Measurements from ENCODE around the gene GABBR2. TPM values are rescaled to one million over a fixed set of nuclear protein-coding genes. Genes with fewer than 3 reads are reported as not detected.

GABBR2 gene
- total RNA-seq, 1 donor from 2014 or later = not detected

DNA sequence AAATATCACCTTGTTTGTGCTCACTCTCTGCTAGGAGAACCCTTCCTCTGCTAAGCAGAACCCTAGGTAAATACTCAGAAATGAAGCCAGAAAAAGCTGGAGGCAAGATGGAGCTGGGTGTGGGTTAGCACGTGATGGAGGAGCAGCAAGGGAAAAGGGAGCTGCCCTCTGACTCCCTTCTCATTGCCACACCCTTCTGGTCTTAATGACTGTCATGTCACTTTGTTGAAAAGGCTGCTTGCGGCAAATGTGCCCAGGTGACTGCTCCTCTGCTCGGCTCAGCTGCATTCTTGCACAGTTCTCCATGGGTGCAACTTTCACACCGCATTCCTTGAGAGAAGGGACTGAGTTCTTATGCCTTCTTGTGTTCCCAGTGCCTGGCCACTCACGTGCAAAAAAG lies 416.9 kb downstream of the GABBR2 start:
- TF ChIP-seq, protein P1, sequence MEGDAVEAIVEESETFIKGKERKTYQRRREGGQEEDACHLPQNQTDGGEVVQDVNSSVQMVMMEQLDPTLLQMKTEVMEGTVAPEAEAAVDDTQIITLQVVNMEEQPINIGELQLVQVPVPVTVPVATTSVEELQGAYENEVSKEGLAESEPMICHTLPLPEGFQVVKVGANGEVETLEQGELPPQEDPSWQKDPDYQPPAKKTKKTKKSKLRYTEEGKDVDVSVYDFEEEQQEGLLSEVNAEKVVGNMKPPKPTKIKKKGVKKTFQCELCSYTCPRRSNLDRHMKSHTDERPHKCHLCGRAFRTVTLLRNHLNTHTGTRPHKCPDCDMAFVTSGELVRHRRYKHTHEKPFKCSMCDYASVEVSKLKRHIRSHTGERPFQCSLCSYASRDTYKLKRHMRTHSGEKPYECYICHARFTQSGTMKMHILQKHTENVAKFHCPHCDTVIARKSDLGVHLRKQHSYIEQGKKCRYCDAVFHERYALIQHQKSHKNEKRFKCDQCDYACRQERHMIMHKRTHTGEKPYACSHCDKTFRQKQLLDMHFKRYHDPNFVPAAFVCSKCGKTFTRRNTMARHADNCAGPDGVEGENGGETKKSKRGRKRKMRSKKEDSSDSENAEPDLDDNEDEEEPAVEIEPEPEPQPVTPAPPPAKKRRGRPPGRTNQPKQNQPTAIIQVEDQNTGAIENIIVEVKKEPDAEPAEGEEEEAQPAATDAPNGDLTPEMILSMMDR (IDR thresholded peaks at IDR 0.05) = no peak
- H3K27ac Mint-ChIP-seq (ENCODE audit: unreplicated experiment) = no peak overlapping the region
- peaks cover 75% of the 10 kb centered on the region for H3K27me3 Mint-ChIP-seq (ENCODE audit: unreplicated experiment)
- H3K36me3 Mint-ChIP-seq (ENCODE audit: unreplicated experiment) = no peaks in the 10 kb centered on the region
- DNase-seq (ENCODE audit: extremely low spot score, unreplicated experiment) = no peak
- H3K9me3 Mint-ChIP-seq (ENCODE audit: unreplicated experiment) = no peaks in the 10 kb centered on the region
- H3K4me1 Mint-ChIP-seq (ENCODE audit: unreplicated experiment) = no peaks in the 10 kb centered on the region
- no peak overlapping the region for H3K4me3 Mint-ChIP-seq (ENCODE audit: unreplicated experiment)

DNA sequence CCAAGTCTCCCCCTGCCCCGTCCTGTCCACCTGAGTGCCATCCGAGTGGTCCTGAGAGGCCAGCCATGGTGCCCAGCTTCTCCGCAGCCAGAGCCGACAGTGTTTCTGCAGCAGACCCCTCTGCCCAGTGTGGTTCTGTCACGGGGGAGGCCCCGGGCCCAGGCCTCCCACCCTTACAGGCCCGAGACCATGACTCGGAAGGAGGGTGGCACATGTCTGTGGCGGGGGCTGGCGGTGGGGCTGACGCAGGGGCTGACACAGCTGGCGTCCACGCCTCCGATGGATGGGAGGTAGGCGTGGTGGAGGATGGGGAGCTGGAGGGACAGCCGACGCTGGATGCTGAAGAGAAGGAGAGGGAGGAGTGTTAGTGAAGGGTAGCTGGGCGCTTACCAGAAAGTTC lies 418.3 kb downstream of the GABBR2 start:
- TF ChIP-seq, protein P1 (IDR thresholded peaks at IDR 0.05) = no peak
- Mint-ChIP-seq H3K36me3 (ENCODE audit: unreplicated experiment) (no peaks in the 10 kb centered on the region), H3K27ac (ENCODE audit: unreplicated experiment) (no peak overlapping the region), H3K4me3 (ENCODE audit: unreplicated experiment) (no peak overlapping the region), H3K4me1 (ENCODE audit: unreplicated experiment) (no peaks in the 10 kb centered on the region), H3K27me3 (ENCODE audit: unreplicated experiment) (peaks cover 68% of the 10 kb centered on the region), H3K9me3 (ENCODE audit: unreplicated experiment) (no peaks in the 10 kb centered on the region)
- no peak for DNase-seq (ENCODE audit: extremely low spot score, unreplicated experiment)

DNA sequence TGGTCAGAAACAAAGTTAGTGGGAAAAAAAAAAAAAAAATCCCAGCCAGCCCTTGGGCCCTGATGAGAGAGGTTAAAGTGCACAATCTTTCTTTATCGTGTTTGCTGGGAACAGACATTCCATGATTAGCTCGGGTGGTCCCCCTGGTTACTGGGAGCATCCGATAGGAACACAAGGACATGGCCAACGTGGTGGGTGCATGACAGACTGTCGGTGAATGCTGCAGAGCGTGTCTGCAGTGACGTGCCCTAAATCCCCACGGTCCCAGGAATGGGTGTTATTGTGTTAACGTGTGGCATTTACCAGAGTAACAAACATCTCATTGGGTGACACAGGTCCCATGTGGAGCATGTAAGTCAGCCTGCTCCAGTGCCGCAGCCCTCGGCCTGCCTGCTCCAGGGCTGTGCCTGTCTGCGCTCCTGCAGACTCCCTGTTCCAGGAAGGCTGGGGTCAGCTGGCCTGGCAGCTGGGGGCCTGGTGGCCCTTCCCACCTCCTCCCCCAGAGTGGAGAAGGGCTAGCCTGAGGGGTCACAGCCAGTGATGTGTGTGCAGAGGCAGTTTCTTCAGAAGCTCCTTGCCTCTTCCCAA lies 419.0 kb downstream of the GABBR2 start:
- Mint-ChIP-seq H3K4me1 (ENCODE audit: unreplicated experiment) (no peaks in the 10 kb centered on the region), H3K27ac (ENCODE audit: unreplicated experiment) (no peak overlapping the region), H3K4me3 (ENCODE audit: unreplicated experiment) (no peak overlapping the region), H3K27me3 (ENCODE audit: unreplicated experiment) (peaks cover 62% of the 10 kb centered on the region), H3K9me3 (ENCODE audit: unreplicated experiment) (no peaks in the 10 kb centered on the region), H3K36me3 (ENCODE audit: unreplicated experiment) (no peaks in the 10 kb centered on the region)
- TF ChIP-seq, protein P1 (IDR thresholded peaks at IDR 0.05) = no peak
- no peak for DNase-seq (ENCODE audit: extremely low spot score, unreplicated experiment)

DNA sequence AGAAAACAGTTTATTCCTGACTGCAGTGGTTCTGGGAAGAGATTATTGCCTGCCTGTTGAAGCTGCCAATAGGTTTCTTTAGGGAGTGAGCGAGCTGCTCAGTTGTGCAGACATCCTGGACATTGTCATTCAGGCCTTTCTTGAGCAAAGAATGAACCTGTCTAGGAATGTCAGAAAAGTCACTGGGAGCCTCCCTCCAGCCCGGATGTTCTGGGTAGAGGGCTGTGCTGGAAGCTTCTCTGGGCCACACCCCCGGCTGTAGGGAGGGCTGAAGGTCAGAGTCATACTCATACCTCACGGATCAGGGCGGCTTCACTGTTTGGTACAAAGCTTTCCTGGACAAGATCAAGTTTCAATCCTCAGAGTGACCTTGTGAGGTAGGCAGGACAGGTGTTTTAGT lies 419.9 kb downstream of the GABBR2 start:
- Mint-ChIP-seq H3K4me1 (ENCODE audit: unreplicated experiment) (no peaks in the 10 kb centered on the region), H3K4me3 (ENCODE audit: unreplicated experiment) (no peak overlapping the region), H3K27ac (ENCODE audit: unreplicated experiment) (no peak overlapping the region), H3K36me3 (ENCODE audit: unreplicated experiment) (no peaks in the 10 kb centered on the region), H3K9me3 (ENCODE audit: unreplicated experiment) (no peaks in the 10 kb centered on the region), H3K27me3 (ENCODE audit: unreplicated experiment) (peaks cover 54% of the 10 kb centered on the region)
- TF ChIP-seq, protein P1 (IDR thresholded peaks at IDR 0.05) = no peak
- DNase-seq (ENCODE audit: extremely low spot score, unreplicated experiment) = no peak

DNA sequence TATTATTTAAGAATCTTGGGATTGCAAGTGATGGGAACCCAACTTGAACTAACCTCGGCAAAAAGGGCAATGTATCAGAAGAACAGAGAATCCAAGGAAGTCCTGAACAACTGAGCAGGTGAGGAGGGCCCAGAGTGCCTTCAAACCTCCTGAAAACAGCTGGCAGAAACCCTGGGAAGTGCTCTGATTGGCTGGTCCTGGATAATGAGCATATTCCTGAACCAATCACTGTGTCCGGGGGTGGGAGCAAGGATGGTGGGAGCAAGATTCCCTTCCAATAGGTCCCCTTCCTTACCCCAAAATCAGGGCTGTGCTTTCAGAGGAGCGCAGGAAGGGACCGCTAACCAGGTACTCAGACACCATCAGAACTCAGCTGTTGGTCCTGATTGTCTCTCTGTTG lies 421.4 kb downstream of the GABBR2 start:
- no peaks in the 10 kb centered on the region for H3K36me3 Mint-ChIP-seq (ENCODE audit: unreplicated experiment)
- H3K27ac Mint-ChIP-seq (ENCODE audit: unreplicated experiment) = no peak overlapping the region
- H3K27me3 Mint-ChIP-seq (ENCODE audit: unreplicated experiment) = peaks cover 47% of the 10 kb centered on the region
- TF ChIP-seq, protein P1 (IDR thresholded peaks at IDR 0.05) = no peak
- H3K4me1 Mint-ChIP-seq (ENCODE audit: unreplicated experiment) = no peaks in the 10 kb centered on the region
- no peak overlapping the region for H3K4me3 Mint-ChIP-seq (ENCODE audit: unreplicated experiment)
- DNase-seq (ENCODE audit: extremely low spot score, unreplicated experiment) = no peak
- H3K9me3 Mint-ChIP-seq (ENCODE audit: unreplicated experiment) = no peaks in the 10 kb centered on the region
